ENCODE measurements around the gene TMEM45B.

DNA sequence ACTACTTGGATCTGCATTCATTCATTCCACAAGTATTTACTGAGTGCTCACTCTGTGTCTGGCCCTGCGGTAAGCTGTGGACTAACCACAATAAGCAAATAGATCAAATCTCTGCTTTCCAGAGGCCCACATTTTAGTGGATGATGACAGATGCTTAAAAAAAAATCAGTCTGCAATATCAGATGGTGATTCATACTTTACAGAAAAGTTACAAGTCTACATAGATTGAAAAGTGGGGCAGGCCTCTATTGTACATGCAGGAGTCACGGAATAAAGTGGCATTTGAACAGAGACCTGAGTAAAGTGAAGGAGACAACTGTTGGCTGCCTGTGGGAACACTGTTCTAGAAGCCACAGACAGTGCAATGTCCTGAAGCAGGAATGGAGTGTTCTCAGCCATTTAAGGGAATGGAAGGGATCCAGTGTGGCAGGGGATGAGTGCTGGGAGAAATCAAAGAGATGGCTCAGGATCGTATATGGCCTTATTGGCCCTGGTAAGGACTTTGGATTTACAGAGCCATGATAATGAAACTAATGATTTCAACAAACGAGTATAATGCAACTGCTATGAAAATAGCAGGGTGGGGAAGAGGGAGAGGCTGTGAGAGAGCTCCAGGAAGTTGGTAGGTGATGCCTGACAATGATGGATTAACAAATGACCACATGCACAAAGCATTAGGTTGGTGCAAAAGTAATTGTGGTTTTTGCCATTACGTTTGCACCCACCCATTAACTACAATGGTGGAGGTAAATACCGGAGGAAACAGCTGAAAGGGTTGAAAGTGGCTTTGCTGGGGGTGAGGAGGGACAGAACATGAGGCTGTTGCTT, 31.1 kb downstream of the TMEM45B start:
- TF ChIP-seq, protein P1, sequence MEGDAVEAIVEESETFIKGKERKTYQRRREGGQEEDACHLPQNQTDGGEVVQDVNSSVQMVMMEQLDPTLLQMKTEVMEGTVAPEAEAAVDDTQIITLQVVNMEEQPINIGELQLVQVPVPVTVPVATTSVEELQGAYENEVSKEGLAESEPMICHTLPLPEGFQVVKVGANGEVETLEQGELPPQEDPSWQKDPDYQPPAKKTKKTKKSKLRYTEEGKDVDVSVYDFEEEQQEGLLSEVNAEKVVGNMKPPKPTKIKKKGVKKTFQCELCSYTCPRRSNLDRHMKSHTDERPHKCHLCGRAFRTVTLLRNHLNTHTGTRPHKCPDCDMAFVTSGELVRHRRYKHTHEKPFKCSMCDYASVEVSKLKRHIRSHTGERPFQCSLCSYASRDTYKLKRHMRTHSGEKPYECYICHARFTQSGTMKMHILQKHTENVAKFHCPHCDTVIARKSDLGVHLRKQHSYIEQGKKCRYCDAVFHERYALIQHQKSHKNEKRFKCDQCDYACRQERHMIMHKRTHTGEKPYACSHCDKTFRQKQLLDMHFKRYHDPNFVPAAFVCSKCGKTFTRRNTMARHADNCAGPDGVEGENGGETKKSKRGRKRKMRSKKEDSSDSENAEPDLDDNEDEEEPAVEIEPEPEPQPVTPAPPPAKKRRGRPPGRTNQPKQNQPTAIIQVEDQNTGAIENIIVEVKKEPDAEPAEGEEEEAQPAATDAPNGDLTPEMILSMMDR (IDR thresholded peaks at IDR 0.05): no peak
- no peak for TF ChIP-seq POLR2A (IDR thresholded peaks at IDR 0.05)
